A172 (cell line): ENCODE measurements around the gene WSCD2. TPM values are rescaled to one million over a fixed set of nuclear protein-coding genes. Genes with fewer than 3 reads are reported as not detected.

Experiments
- DNase-seq: peaks from one replicate; pipeline ENCODE4 v3.0.0-alpha.2; 2015; ENCODE audit warnings: low spot score
- total RNA-seq: library from RNA; depleted of rRNA; stranded (reverse); fragments of >200 nt; shearing (Covaris generic); gene quantifications from 2 replicates; pipeline ENCODE4 v1.2.3, GENCODE V29; 2014; rRNA removed

Gene WSCD2
- total RNA-seq: not detected in 2 replicates

DNA sequence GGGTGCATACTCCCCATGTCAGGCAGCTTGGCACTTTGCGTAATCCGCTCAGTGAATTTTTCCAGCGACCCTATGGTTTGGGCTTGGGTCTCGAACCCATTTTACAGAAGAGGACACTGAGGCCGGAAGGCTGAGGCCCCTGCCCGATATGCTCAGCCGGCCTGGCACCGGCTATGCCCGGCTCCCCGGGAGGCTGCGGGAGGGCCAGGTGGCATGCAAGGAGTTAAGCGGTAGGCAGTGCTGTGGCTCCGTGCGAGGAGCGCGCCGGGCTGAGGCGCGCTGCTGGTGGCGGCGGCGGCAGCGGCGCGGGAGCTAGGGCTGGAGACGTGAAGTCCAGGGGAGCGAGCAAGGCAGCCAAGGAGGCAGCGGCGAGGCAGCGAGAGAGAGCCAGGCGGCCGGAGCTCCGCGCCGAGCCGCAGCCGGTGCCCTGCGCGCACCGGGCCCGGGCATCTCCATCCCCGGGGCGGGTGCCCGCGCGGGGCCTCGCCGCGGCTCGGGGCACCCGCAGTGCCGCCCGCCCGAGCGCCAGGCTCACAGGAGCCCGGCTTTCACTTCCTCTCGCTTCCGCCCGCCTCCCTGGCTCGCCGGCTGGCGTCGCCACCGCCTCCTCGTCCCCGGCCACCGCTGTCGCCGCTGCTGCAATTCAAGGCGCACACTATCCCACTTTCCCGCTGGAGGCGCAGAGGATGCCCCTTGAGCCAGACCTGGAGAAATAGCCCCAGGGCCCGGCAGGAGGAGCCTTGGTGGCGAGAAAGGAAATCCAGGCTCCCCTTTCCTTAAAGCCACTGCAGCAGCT lies at the start of gene WSCD2:
Gene WSCD2, plus strand, starts transcription at position 272 of the 796 bp plus-strand sequence. CDS start 66,545 bp downstream, outside the sequence.
- peak; percentile 11 for DNase-seq

DNA sequence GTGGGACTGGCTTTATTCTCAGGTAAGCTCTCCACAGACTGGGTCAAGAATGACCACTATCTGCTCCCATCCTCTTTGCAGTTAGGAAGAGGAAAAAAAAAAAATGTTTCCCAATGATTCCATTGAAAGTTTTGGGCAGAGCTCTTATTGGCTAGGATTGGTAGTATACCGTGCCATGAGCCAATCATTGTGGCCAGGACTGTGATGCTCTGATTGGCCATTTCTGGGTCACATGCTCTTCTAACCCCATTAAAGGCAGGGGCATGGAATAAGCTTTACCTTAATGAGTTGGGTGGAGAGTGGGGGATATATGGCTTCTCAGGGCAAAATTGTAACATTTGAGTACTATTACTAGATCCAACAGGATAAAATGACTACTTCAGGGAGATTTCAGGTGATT lies 49.4 kb upstream of the WSCD2 start:
- no peak for DNase-seq

DNA sequence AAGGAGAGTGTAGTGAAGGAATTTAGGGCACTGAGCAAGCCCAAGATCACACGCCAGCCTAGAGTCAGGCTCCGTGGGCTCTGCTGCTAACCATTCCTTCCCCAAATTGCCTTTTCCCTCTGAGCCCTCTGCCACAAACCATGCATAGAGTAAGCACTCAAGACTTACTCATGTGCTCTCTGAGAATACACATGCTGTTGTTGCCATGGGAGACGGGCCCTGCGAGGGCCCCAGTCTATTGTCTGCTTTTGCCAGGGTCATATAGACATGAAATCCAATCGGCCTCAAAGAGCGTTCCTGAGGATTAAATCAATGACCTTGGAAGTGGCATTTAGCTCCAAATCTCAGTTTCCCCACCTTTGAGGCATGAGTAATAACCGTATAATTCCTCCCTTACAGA lies 48.7 kb upstream of the WSCD2 start:
- DNase-seq: no peak

DNA sequence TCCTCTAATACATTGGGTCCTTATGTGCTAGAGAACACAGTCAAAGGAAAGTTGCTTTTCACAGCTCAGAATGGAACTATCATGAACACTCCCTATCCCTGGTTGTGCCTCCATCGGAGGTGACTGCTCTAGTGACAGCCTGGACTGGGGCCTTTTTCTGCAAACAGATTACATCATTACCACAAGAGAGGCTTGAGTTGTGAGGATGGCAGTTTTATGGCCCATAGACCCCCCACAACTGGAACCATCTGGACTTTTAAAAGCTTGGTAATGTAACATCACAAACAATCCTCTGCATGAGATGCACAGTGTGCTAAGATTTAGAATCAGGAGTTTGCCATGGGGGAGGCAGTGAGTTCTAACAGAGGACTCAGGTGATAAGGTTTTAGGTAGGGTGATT lies 46.6 kb upstream of the WSCD2 start:
- DNase-seq: no peak

DNA sequence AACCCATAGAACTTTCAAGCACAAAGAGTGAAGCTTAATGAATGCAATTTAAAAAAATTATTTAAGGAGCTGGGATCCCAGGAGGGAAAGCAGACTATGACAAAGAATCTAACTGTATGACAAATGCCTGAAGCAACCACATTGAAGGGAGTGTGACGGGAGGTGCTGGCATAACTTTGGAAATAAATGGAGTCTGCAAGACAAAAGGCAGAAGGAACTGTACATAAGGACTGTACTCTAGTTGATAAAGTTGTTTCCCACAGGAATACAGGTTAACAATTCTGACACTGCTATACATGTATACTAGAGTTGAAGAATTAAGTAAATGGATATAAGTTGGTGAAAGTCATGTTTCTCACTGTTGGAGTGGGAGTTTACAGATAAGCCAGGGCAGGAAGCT lies 41.2 kb upstream of the WSCD2 start:
- DNase-seq: no peak

DNA sequence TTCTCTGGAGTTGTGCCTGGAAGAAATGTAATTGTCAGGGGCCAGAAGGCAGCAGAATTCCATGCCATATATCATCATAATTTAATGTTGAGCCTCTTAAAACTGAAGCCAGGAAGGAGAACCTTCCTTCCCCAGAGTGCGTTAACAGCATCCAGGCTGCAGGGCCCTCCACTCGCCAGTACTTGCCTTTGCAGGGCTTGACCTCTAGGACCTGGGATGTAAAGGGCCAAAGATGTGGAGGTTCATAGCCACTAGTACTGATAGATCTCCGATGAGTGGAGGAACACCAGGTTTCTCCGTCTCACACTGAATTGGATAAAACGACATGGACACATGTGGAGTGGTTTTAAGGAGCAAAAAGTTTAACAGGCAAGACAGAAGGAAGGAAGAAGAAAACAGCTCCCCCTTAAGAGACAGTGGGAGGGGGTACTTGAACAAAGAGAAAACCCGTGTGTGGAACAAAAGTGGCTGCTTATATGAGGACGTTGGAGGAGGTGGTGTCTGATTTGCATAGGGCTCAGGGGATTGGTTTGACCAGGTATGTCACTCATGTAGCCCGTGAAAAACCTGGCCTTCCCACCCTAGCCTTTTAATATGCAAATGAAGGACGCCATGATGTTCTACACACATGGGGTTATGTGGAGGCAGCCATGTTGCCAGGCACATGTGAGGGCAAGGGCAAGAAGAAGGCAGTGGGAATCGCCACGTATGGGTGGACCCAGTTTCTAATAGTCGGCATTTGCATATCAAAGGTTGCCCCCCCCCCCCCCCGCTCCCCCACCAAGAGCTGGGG lies 38.8 kb upstream of the WSCD2 start:
- no peak for DNase-seq

DNA sequence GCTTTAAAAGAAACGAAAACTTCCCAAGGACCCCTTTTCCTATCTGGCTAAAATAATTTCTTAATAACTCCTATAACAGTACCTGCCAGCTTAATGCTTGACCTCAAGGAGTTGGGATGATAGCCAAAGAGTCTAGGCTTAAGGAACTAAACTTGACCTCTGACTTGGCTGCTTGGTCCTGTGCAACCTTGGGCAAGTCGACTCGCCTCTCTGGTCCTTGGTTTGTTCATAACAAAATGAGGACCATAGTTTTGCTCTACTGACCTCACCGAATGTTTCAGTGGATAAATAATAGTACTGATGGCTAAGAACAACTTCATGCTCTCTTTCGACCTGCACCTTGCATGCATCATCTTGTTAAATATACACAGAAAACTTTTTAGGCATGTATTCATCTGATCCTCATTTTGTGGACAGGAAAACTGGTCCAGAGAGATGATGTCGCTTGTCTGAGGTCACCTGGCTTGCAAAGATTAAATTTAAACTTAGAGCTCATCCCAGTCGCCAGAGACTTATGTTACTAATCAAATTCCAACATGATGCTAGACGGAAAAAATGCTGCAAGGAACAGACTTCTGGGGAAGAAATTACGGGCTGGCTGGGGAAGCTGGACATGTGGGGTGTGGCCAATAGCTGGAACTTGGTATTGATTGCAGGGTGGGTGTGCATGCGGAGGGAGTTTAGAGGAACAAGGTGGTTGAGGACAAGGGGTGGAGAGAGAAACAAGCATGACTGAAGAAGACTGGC lies 38.0 kb upstream of the WSCD2 start:
- DNase-seq: no peak

DNA sequence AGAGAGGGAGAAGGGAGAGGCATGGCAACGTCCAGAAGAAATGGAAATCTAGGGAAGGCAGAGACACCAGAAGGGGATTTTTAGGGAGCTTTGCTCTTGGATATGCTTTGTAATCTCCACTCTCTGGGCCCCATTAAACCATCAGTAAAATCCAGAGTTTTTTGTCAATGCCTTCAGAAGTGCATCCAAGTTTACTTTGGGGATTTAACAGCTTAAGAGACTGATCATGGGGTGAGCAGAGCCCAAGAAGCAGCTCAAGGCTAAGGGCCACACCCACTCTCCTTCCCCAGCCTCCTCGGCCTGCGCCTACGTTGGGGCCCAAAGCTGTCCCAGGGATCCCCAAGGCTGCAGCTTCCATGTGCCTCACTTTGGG lies 37.4 kb upstream of the WSCD2 start:
- DNase-seq: no peak

DNA sequence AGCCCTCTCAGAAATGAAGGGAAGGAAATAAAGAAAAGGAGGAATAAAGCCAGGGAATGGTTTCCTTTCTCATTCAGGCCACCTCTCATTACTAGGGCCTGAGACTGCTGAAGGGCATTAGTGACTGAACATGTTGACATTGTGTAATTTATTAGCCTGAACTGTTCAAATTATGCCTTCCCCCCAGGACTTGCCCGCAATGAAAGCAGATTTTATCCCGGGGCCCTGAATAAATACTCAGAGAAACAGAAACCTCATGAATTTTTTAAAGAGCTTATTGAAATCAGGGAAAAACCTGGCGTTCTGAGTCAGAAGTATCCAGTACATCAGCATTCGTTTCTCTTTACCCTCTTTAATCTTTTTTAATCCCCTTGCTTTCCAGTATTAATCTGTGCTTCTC lies 35.9 kb upstream of the WSCD2 start:
- DNase-seq: no peak

DNA sequence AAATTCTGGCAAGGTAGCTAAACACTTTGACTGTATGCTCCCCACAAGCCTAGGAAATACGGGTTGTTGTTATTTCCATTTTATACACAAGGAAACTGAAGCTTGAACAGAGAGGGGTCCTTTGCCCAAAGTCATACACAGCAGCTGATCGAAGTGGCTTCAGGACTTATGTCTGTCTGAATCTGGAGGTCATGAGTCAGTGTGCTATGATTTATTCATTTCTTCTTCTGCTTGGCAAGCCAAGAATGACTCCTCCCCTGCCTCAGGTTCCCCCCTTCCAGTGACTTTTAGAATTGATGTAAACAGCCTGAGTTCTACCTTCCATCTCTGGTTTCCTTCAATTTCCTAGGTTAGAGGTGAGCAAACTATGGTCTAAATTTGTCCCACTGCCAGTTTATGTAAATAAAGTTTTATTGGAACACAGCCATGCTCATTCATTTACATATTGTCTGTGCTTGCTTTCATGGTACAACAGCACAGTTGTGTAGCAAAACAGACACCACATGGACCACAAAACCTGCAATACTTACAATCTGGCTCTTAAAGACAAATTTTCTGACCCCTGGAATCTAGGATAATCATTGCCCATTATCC lies 34.9 kb upstream of the WSCD2 start:
- DNase-seq: no peak

DNA sequence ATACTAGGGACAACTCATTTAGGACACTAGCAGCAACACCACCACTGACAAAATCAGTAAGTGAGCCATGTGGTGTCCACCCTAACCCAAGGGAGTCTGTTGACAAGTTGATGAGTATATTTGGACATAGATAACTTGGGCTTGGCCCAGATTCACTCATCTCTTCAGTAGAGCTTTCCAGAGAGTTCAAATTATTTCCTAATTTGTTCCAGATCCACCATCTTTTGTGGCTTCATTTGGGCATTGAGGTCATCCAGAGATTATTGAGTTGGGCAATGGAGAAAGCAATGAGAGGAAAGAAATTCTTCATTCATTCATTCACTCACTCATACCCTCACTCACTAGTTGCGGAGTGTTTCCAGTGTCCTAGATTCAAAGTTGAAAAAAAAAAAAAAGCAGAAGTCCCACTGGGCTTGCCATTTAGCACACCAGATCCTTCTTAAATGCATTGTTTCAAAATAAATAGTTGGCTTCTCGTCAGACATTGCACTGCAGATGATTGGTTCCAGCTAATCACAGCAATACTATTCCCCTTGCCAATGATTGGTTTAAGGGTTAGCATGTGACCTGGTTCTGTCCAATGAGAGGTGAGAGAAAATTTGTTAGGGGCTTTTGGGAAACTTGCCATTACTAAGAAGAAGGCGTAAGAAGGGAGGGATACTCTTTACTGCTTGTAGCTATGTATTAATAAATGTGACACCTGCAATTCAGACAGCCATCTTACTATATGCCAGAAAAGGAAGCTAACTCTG lies 31.8 kb upstream of the WSCD2 start:
- DNase-seq: no peak

DNA sequence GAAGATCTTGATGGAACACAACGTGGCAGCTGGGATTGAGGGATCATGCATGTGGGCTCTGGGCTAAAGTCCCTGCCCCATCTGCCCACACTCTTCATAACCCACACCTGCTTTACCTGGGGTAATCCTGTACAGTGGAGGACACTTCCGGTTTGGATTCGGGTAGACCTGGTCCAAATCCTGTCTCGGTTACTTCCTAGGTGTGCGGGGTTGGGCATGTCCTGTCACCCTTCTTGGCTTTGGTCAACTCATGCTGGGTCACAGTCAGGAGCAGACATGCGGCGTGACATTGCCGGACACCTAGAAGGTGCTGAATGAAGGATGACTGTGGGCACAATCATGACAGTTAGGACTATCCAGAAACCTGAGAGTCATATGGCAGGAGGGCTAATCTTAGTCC lies 30.7 kb upstream of the WSCD2 start:
- no peak for DNase-seq

DNA sequence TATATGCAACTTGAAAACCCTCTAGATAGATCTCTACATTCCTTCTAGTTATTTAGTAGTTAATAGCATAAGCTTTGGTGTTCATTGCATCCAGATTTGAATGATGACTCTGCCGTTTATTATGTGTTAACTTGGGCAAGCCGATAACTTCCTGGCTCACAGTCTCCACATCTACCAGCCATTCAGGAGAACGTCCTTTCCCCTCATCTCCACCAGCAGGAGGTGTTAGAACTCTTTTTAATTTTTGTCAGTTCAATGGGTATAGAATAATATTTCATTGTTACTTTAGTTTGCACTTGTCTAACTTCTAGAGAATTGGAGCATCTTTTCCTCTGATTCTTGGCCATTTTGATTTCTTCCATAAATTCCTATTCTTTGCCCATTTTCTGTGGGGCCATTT lies 30.0 kb upstream of the WSCD2 start:
- DNase-seq: no peak

DNA sequence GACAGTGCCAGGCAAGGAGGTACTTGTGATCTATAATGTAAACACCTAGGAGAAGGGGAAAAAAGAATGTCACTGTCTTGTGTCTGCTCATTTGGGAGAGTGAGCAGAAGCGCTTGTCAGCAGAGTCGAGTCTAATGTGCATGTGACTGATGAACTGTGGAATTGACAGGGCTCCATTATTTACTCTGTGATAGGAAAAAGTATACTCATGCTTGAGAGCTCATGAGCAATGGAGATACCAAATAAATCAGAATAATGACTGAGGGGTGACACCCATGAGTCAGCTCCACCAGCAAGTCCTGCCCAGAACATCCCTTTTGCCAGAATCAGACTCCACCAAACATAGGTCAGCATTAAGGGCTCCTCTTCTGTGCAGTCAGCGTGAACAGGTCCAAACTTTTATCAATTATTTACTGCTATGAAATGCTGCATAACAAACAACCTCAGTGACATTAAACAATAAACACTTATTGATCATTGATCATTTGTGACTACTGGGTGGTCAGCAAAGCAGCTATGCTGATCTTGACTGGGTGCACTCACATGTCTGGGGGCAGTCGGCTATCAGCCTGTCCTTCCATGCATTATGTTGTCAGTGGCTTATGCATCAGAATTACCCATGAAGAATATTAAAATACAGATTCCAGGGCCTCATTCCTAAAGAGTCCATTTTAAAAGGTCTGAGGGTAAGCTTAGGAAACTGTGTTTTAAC lies 29.2 kb upstream of the WSCD2 start:
- DNase-seq: no peak

DNA sequence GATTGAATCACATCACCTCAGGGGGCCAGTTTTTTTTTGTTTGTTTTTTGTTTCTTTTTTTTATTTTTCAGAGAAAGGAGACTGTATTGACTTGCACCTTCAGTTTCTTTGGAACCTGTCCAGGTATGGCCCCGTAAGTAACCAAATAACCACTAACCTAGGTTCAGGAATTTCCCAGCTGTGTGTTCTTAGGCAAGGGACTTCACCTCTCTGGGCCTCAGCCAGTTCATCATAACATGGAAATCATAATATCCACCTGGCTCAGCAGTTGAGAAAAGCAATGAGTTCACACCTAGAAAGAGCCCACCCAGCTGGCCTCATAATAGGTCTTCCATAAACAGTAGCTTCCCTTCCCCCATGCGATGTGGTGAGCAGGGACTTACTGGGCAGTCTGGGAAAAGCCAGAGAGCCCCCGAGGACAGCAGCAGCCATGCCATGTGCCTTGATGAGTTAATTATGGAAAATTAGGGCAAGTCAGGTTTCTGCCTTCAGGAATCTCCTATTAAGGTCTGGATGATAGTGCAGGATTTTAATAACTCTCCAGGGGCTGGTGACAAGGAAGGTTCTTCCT lies 27.4 kb upstream of the WSCD2 start:
- DNase-seq: no peak

DNA sequence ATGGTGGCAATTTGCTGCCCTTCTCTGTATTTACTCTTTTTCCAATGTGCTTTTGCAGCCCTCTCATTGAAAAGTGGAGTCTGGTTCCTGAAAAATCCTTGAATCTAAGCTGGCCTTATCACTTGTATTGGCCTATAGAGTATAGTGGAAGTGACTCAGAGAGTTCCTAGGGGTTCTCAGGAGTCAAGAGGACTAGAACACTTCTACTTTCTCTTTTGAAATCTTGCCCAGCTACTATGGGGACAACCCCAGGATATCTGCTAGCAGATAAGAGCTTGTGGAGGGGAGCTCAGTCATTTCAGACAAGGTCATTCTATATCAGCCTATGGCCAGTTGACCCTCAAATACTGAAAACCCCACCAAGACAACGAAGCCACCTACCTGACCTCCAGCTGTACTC lies 26.7 kb upstream of the WSCD2 start:
- DNase-seq: no peak

DNA sequence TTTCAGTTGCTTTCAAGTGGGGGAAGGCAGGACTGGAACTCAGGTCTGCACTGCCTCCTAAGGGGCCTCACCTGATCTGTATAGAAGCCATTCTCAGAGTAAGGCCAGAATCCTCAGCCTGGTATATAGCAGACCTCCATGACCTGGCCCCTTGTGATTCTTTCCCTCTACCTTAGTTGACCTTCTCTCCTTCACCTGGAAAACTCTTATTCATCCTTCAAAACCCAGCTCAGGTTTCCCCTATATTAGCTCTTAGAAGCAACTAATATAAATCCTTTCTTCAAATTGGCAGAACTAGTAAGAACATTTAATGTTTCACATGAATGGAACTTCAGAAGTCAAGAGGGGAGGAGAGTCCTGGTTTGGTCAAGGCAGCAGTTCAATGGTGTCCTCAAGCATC lies 26.0 kb upstream of the WSCD2 start:
- no peak for DNase-seq

DNA sequence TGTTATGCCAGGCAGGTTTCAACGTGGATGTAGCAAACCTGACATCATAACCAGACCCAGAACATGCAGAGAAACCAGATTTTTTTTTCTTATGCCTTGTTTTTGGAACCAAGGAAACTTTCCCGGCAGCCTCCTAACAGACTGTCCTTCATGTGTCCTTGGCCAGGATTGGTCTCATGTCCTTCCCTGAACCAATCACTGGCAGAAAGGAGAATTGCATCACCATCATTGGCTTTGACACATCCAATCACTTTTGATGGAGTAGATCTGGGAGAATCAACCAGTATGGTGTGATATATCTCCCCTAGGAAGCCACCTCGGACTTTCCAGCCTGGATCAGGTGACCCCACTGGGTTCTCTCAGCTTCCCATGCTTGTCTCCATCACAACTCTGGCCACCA lies 25.6 kb upstream of the WSCD2 start:
- DNase-seq: no peak

DNA sequence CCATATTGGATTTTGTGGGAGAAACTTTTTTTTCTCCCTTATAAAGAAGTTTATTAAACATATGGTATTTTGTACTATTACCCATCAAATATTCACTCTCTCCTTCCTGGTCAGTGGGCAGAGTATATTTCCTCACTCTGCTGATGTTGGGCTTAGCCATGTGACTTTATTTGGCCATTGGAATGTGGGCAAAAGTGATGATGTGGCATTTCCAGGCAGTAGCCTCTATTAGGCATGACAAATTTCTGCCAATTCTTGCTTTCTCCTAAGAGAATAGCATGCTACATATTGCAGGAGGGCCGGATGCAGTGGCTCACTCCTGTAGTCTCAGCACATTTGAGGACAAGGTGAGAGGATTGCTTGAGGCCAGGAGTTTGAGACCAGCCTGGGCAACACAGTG lies 24.4 kb upstream of the WSCD2 start:
- DNase-seq: no peak

DNA sequence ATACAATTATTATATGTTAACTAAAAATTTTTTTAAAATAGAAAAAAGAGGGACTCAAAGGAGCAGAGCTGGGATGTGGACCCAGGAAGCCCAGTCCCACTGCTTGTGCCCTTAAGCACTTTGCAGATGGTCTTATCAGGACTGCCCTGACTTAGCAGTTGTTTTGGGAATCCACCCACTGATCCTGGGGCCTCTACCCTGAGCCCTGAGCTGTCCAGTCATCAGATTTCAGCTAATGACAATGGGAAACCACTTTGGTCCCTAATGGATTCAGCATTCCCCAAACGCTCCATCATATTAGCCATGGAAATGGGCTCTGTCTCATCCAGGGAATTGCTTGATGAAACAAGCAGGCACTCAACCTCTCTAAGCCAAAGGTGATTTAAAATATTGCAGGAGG lies 22.5 kb upstream of the WSCD2 start:
- no peak for DNase-seq
